Gastrocnemius medialis (tissue), 4 donors: ENCODE measurements around the gene TMEM8B. TPM values are rescaled to one million over a fixed set of nuclear protein-coding genes. Genes with fewer than 3 reads are reported as not detected.

Experiments used
- ATAC-seq, 2 donors: fragments of 150-250 bp; one replicate each; pipeline ENCODE4 v1.9.1; 2016
- DNase-seq, 2 donors: peaks; one replicate each; pipeline ENCODE4 v3.0.0-alpha.2; 2019
- H3K27ac ChIP-seq, 4 donors: fragments of 200-600 bp; sonication (generic); 1 replicate in 1 of 4; 2 replicates in 3 of 4; pipeline ENCODE4 v1.5.1; 2016 to 2018; ENCODE audit warnings: mild to moderate bottlenecking in 2 of 4, moderate library complexity in 1 of 4
- H3K27me3 ChIP-seq, 3 donors: fragments of 200-600 bp; sonication (generic) in 2 of 3; 1 replicate in 1 of 3; 2 replicates in 2 of 3; pipeline versions ENCODE4 v1.5.1 to v1.6.0; 2016 to 2019; ENCODE audit warnings: mild to moderate bottlenecking in 1 of 3, moderate library complexity in 1 of 3
- H3K36me3 ChIP-seq, 2 donors: fragments of 200-600 bp; sonication (generic) in 1 of 2; one replicate each; pipeline ENCODE4 v1.5.1; 2017 to 2018
- H3K4me1 ChIP-seq, 2 donors: fragments of 200-600 bp; sonication (generic) in 1 of 2; one replicate each; pipeline ENCODE4 v1.5.1; 2016 to 2017; ENCODE audit warnings: mild to moderate bottlenecking in 2 of 2
- H3K4me3 ChIP-seq, 4 donors: fragments of 200-600 bp; sonication (generic) in 3 of 4; 1 replicate in 1 of 4; 2 replicates in 3 of 4; pipeline ENCODE4 v1.5.1; 2016 to 2019; ENCODE audit warnings: mild to moderate bottlenecking in 2 of 4
- H3K9me3 ChIP-seq, 3 donors: fragments of 200-600 bp; sonication (generic) in 2 of 3; 1 replicate in 1 of 3; 2 replicates in 2 of 3; pipeline ENCODE4 v1.5.1; 2016 to 2019
- CTCF ChIP-seq, 5 experiments: fragments of 450-650 bp in 3 of 5; fragments of 200-600 bp in 2 of 5; sonication (generic) in 2 of 5; IDR thresholded peaks in 4 of 5; conservative IDR thresholded peaks in 1 of 5; 1 replicate in 4 of 5; 2 replicates in 1 of 5; pipeline ENCODE4 v1.5.1; 2016 to 2019; ENCODE audit warnings: antibody characterized with exemption in 5 of 5, mild to moderate bottlenecking in 3 of 5, moderate library complexity in 3 of 5
- POLR2A ChIP-seq, 2 donors: fragments of 450-650 bp; IDR thresholded peaks; one replicate each; pipeline ENCODE4 v1.6.1; 2017; ENCODE audit warnings: antibody characterized with exemption in 2 of 2, mild to moderate bottlenecking in 2 of 2, moderate library complexity in 2 of 2
- in situ Hi-C, 4 donors: fragments of 200-750 bp; cut with MboI; loops; one replicate each; pipeline versions ENCODE4 v1.15.0 to v1.8.0; 2017; ENCODE audit warnings: low sequenced_read_pairs in 4 of 4
- intact Hi-C: fragments of 100-400 bp; cut with DNase I; formaldehyde crosslinking; loops from one replicate; pipeline ENCODE4 v1.15.1; 2023; ENCODE audit warnings: low total_unique reads
- total RNA-seq, 4 donors: library from RNA; depleted of rRNA; stranded (reverse); fragments of >200 nt; gene quantifications; one replicate each; pipeline versions ENCODE4 v1.1.0 to v1.2.3, GENCODE V29; 2016

The TMEM8B gene
- total RNA-seq, 4 donors from 2014 or later, result 1.9 to 6.4 (median 6.1) TPM

- TF ChIP-seq CTCF (IDR thresholded peaks at IDR 0.05 in 4 of 5, conservative IDR thresholded peaks at IDR 0.05 in 1 of 5), result no peak
- no peak for TF ChIP-seq POLR2A (IDR thresholded peaks at IDR 0.05)
- H3K36me3 ChIP-seq, result no peaks in the 10 kb centered on the region
- ATAC-seq, result no peak
- H3K27me3 ChIP-seq, result no peaks in the 10 kb centered on the region
- H3K4me3 ChIP-seq, result peak within 1 kb of the TSS; percentile 24 to 46 (median 38)
- intact Hi-C loops (no loop called here), in situ Hi-C loops (loop anchor here in 1 of 4 donors (10.0 kb wide), 1 partner anchor 116 kb away; no protein-coding TSS in a partner anchor)
- no peaks in the 10 kb centered on the region for H3K9me3 ChIP-seq
- no peak for DNase-seq
- peak within 1 kb of the TSS; percentile 80 to 87 (median 84) for H3K27ac ChIP-seq
- H3K4me1 ChIP-seq, result peaks cover 41 to 47% of the 10 kb centered on the region in 2 donors
Measured at GRCh38 chr9:35909274-35909673, 80.2 kb downstream of the TMEM8B start, which contains the start of gene SPAAR. SPAAR (plus strand) TSS chr9:35909490; CDS start chr9:35910464, 974 bp downstream.

GRCh38 chr9:35909687-35910612 is 80.9 kb downstream of the TMEM8B start:
- H3K36me3 ChIP-seq, result no peaks in the 10 kb centered on the region
- peak overlapping the region; percentile 80 to 87 (median 84) for H3K27ac ChIP-seq
- H3K9me3 ChIP-seq, result no peaks in the 10 kb centered on the region
- ATAC-seq, result no peak
- peak in 1 of 2 donors; percentile 54 for DNase-seq
- peak overlapping the region; percentile 20 to 46 (median 38) for H3K4me3 ChIP-seq
- H3K4me1 ChIP-seq, result peaks cover 36 to 43% of the 10 kb centered on the region in 2 donors
- intact Hi-C loops (no loop called here), in situ Hi-C loops (loop anchor here in 1 of 4 donors (10.0 kb wide), 1 partner anchor 115 kb away; no protein-coding TSS in a partner anchor)
- no peak for TF ChIP-seq CTCF (IDR thresholded peaks at IDR 0.05 in 4 of 5, conservative IDR thresholded peaks at IDR 0.05 in 1 of 5)
- no peak for TF ChIP-seq POLR2A (IDR thresholded peaks at IDR 0.05)
- no peaks in the 10 kb centered on the region for H3K27me3 ChIP-seq

DNA sequence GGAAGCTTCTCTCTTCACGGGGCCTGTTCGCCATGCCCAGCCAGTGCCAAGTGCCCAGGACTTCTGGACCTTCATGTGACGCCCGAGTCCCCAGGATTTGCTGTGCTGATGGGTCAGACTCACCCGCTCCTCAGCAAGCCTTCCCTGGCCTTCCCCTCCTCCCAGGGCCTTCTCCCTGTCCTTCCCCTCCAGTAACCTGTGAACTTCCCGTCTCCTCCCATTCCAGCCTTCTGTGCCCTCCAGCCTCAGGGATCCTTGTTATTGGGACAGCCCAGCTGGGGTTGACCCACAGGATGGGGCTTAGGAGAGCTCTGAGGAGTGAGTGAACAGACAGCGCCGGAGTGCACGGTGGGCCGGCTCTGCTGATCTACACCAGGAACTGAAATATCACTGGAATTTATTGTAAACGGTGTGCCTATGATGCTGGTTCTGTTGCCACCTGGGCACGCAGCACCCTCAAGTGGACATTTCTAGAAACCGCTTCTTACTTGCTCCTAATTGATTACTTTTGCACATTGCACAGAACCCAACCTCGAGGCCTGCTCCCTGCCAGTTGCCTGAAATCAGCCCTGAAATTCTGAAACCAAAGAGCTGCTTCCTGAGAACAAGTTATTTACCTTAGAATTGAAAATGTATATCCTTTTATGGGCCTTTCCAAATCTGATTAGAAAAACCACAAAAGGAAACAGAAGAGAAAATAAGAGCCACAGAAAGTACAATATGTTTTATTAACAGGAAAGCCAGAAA is 81.8 kb downstream of the TMEM8B start:
- Histone ChIP-seq H3K27ac (peak overlapping the region; percentile 80 to 87 (median 84)), H3K9me3 (no peaks in the 10 kb centered on the region), H3K36me3 (no peaks in the 10 kb centered on the region), H3K4me3 (peak overlapping the region; percentile 20 to 46 (median 38)), H3K27me3 (no peaks in the 10 kb centered on the region), H3K4me1 (peaks cover 30 to 35% of the 10 kb centered on the region in 2 donors)
- in situ Hi-C loops (no loop called here), intact Hi-C loops (no loop called here)
- DNase-seq (no peak), ATAC-seq (no peak)
- TF ChIP-seq CTCF (IDR thresholded peaks at IDR 0.05 in 4 of 5, conservative IDR thresholded peaks at IDR 0.05 in 1 of 5) (peak in 3 of 5 experiments; percentile 5 to 42 (median 32)), POLR2A (IDR thresholded peaks at IDR 0.05) (no peak)

GRCh38 chr9:35911690-35912089 is 82.7 kb downstream of the TMEM8B start:
- Histone ChIP-seq H3K4me1 (peaks cover 26 to 27% of the 10 kb centered on the region in 2 donors), H3K27ac (peak overlapping the region; percentile 80 to 87 (median 84)), H3K36me3 (no peaks in the 10 kb centered on the region), H3K27me3 (no peaks in the 10 kb centered on the region), H3K4me3 (peak overlapping the region; percentile 22 to 46 (median 34)), H3K9me3 (no peaks in the 10 kb centered on the region)
- in situ Hi-C loops (no loop called here), intact Hi-C loops (no loop called here)
- DNase-seq, result no peak
- TF ChIP-seq CTCF (IDR thresholded peaks at IDR 0.05 in 4 of 5, conservative IDR thresholded peaks at IDR 0.05 in 1 of 5), result no peak
- TF ChIP-seq POLR2A (IDR thresholded peaks at IDR 0.05), result peak in 1 of 2 donors; percentile 26
- no peak for ATAC-seq
